ENCODE results near the gene KRT72. TPM values are rescaled to one million over a fixed set of nuclear protein-coding genes. Genes with fewer than 3 reads are reported as not detected.

KRT72 gene
- total and polyA plus RNA-seq, 2 of the 13 experiments (the other 11 are each of a cell fraction or from before 2014, with no cell fraction given) = not detected

GRCh38 chr12:52600941-52601481 lies at the start of gene KRT72 (continued):
- no peak for TF ChIP-seq HNRNPH1 (optimal IDR thresholded peaks at IDR 0.05; ENCODE audit: low read depth, low read length)

DNA sequence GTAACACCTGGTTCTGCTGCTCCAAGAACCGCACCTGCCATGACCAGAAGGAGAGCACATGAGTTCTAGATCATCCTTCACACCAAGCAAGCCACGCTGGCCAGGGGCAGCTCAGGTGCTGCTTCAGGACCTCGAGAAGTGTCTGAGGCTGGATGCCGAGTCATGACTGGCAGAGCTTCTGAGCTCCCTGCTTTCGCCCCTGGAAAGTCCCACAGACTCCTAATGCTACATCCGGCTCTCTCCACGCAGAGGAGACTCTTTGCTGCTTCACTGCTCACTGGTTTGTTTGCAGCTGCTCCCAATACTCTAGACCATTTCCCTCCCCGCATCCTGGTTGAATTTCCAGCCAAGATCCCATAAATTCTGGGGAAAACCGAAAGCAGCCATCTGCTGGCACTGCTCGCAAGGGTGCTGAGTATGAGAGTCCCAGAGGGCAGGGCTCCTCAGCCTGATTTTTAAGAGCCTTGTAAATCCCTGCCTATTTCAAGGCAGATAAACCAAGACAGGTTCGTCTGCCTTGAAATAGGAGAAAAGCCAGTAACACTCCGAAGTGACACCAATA lies 49.3 kb upstream of the KRT72 start:
- no peak overlapping the region for H3K27ac ChIP-seq (ENCODE audit: extremely low read length, insufficient read depth, low read length)
- POLR2A ChIA-PET = no interaction called here
- H3K4me1 ChIP-seq (ENCODE audit: insufficient read depth, low read length) = no peaks in the 10 kb centered on the region
- no peak for TF ChIP-seq SP1 (IDR thresholded peaks at IDR 0.05)
- no peak for TF ChIP-seq SP1 (CRISPR knock-in tag; IDR thresholded peaks at IDR 0.05)
- TF ChIP-seq ZBTB3 (CRISPR knock-in tag; IDR thresholded peaks at IDR 0.05; ENCODE audit: borderline replicate concordance, low read depth) = no peak
- no peaks in the 10 kb centered on the region for H3K79me2 ChIP-seq (ENCODE audit: insufficient read depth, low read length)
- peaks cover 2 to 31% of the 10 kb centered on the region in 2 experiments; a peak in 4 of 5 replicates for H3K27me3 ChIP-seq (ENCODE audit: control insufficient read depth in 1 of 2, insufficient read depth in 2 of 2, low read length in 2 of 2)
- no peak overlapping the region for H2AFZ ChIP-seq (ENCODE audit: low read length)
- FAIRE-seq = no peak
- CTCF ChIA-PET (ENCODE audit: low intra/inter-chr PET ratio, low total read pairs) = no interaction called here
- in situ Hi-C loops (cut with HindIII; ENCODE audit: extremely low pct_ligation_motif_present, low pct_unique_long_range_greater_than_20kb) = no loop called here
- no peak overlapping the region for H3K9ac ChIP-seq (ENCODE audit: insufficient read depth, low read depth, low read length)
- WGBS (ENCODE audit: low lambda C conversion rate) = 4% methylated on average over 8 of the region's 12 CpGs
- DNase-seq (ENCODE audit: low spot score) = no peak
- H3K4me2 ChIP-seq (ENCODE audit: low read depth, low read length) = no peak overlapping the region
- H3K9me3 ChIP-seq (ENCODE audit: low read length) = no peaks in the 10 kb centered on the region
- no peak for ATAC-seq
- H3K36me3 ChIP-seq (replicated peaks in 1 of 2; ENCODE audit: control insufficient read depth in 1 of 2, insufficient read depth in 2 of 2, low read length in 2 of 2) = no peaks in the 10 kb centered on the region
- no peak overlapping the region for H3K4me3 ChIP-seq (replicated peaks in 1 of 3; ENCODE audit: insufficient read depth in 1 of 3, low read depth in 2 of 3, low read length in 3 of 3)
- intact Hi-C loops (cut with micrococcal nuclease; ENCODE audit: unreplicated experiment) = no loop called here
- H4K20me1 ChIP-seq (ENCODE audit: insufficient read depth, low read length) = no peaks in the 10 kb centered on the region
- BruUV-seq (replicated peaks) = no TSS peak

GRCh38 chr12:52649066-52649465 lies 47.8 kb upstream of the KRT72 start:
- ChIA-PET CTCF (ENCODE audit: low intra/inter-chr PET ratio, low total read pairs) (no interaction called here), POLR2A (no interaction called here)
- no peak for DNase-seq (ENCODE audit: low spot score)
- intact Hi-C loops (cut with micrococcal nuclease; ENCODE audit: unreplicated experiment) (no loop called here), in situ Hi-C loops (cut with HindIII; ENCODE audit: extremely low pct_ligation_motif_present, low pct_unique_long_range_greater_than_20kb) (no loop called here)
- Histone ChIP-seq H3K79me2 (ENCODE audit: insufficient read depth, low read length) (no peaks in the 10 kb centered on the region), H3K36me3 (replicated peaks in 1 of 2; ENCODE audit: control insufficient read depth in 1 of 2, insufficient read depth in 2 of 2, low read length in 2 of 2) (no peaks in the 10 kb centered on the region), H4K20me1 (ENCODE audit: insufficient read depth, low read length) (no peaks in the 10 kb centered on the region), H3K4me2 (ENCODE audit: low read depth, low read length) (no peak overlapping the region), H3K27me3 (ENCODE audit: control insufficient read depth in 1 of 2, insufficient read depth in 2 of 2, low read length in 2 of 2) (peaks cover 2 to 45% of the 10 kb centered on the region in 2 experiments; a peak in 4 of 5 replicates), H3K27ac (ENCODE audit: extremely low read length, insufficient read depth, low read length) (no peak overlapping the region), H2AFZ (ENCODE audit: low read length) (no peak overlapping the region), H3K4me1 (ENCODE audit: insufficient read depth, low read length) (no peaks in the 10 kb centered on the region), H3K9me3 (ENCODE audit: low read length) (no peaks in the 10 kb centered on the region), H3K4me3 (replicated peaks in 1 of 3; ENCODE audit: insufficient read depth in 1 of 3, low read depth in 2 of 3, low read length in 3 of 3) (no peak overlapping the region), H3K9ac (ENCODE audit: insufficient read depth, low read depth, low read length) (no peak overlapping the region)
- 0% methylated on average over 6 of the region's 6 CpGs for WGBS (ENCODE audit: low lambda C conversion rate)
- no TSS peak for BruUV-seq (replicated peaks)
- ATAC-seq = no peak
- no peak for FAIRE-seq
- no peak for TF ChIP-seq ZNF737 (CRISPR knock-in tag; IDR thresholded peaks at IDR 0.05; ENCODE audit: borderline replicate concordance)
- TF ChIP-seq HNF4A (CRISPR knock-in tag; IDR thresholded peaks at IDR 0.05) = no peak
- TF ChIP-seq CSRNP1 (CRISPR knock-in tag; IDR thresholded peaks at IDR 0.05) = no peak
- TF ChIP-seq RAD21 (CRISPR knock-in tag; IDR thresholded peaks at IDR 0.05) = no peak
- TF ChIP-seq, protein P1, sequence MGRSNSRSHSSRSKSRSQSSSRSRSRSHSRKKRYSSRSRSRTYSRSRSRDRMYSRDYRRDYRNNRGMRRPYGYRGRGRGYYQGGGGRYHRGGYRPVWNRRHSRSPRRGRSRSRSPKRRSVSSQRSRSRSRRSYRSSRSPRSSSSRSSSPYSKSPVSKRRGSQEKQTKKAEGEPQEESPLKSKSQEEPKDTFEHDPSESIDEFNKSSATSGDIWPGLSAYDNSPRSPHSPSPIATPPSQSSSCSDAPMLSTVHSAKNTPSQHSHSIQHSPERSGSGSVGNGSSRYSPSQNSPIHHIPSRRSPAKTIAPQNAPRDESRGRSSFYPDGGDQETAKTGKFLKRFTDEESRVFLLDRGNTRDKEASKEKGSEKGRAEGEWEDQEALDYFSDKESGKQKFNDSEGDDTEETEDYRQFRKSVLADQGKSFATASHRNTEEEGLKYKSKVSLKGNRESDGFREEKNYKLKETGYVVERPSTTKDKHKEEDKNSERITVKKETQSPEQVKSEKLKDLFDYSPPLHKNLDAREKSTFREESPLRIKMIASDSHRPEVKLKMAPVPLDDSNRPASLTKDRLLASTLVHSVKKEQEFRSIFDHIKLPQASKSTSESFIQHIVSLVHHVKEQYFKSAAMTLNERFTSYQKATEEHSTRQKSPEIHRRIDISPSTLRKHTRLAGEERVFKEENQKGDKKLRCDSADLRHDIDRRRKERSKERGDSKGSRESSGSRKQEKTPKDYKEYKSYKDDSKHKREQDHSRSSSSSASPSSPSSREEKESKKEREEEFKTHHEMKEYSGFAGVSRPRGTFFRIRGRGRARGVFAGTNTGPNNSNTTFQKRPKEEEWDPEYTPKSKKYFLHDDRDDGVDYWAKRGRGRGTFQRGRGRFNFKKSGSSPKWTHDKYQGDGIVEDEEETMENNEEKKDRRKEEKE (IDR thresholded peaks at IDR 0.05) = no peak
- no peak for TF ChIP-seq ZBTB39 (CRISPR knock-in tag; IDR thresholded peaks at IDR 0.05)
